HG03039 (cell line): Measurements from ENCODE around the gene SPRR3.
"Not testable (repeated sequence)": the region's sequence is repeated elsewhere in the genome, so short reads cannot be mapped to it uniquely, and the experiment has no call there.

Experiments
- ATAC-seq: cut with Tn5 transposase; IDR thresholded peaks from one replicate; pipeline ENCODE4 v1.9.1; 2021; ENCODE audit warnings: mild to moderate bottlenecking, moderate library complexity; ENCODE audit not compliant: unreplicated experiment

SPRR3 gene

DNA sequence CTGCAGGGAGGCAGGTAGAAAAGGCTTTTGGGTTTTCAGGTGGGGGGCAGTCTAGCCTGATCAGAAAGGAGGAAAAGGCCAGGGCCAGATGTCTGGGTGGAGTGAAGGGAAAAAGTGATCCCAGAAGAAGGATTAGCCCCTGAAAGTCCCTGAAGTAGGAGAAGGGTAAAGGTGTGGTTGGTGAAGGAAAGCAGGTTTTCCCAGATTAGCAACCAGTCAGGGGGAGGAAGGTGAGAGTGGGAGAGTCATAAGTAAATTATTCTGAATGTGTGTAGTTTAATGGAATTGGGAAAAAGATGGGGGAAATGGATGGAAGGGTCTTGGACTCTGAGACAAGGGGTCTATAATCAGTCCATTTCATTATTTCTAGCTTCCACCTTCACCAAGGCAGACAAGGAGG, 18.3 kb upstream of the SPRR3 start:
- ATAC-seq: no peak

DNA sequence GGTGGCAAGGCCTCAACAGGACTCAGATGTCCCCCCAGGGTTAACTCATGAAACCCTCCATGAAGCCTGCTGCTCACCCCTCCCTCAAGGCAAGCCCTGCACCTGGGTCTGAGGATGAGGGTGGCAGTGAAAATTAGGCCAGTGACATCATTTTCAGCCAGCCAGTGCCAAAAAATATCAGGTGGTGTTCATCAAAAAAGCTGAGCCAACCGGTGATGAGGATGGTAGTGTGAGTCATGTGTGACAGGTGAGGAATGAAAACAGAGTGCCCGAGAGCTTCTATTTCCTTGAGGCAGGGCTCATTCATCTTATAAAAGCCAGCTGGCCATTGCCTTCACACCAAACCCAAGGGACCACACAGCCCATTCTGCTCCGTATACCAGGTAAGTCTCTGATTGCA, 17.8 kb upstream of the SPRR3 start, which contains the start of gene SPRR1A:
SPRR1A (plus strand) TSS at position 339 of the 400 bp plus-strand sequence. CDS start 1,150 bp downstream, outside the sequence.
- ATAC-seq: no peak

DNA sequence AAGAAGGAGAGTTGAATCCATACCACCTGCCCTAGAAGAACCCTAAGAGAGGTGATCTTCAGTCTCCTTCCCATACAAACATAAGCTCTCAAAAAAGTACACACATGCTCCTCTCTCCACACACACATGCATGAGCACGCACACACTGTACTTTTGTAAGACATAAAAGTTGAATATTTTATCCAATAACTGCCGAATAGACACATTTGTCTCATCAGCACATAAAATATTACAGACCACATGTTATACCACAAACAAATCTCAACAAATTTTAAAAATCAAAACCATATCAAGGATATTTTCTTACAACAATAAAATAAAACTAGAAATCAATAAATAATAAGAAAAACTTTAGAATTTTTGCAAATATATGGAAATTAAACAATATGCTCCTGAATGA, 15.0 kb upstream of the SPRR3 start:
- no peak for ATAC-seq

DNA sequence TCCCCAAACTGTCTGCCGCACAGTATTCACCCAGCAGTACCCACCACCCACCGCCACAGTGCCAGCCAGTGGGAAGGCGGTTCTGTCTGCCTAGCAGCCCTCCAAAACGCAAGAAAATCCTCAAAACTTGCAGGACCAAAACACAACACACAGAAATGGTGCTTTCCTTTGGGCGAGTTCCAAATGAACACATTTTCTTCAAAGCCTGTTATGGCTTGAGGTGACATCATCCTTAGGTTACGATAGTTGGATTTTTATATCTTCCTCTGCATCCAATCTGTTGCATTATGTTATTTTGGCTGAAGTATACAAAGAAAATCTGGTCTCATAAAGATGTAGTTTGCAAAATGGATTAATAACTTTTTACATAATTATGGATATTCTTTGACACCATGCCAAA, 8.4 kb upstream of the SPRR3 start:
- no peak for ATAC-seq

DNA sequence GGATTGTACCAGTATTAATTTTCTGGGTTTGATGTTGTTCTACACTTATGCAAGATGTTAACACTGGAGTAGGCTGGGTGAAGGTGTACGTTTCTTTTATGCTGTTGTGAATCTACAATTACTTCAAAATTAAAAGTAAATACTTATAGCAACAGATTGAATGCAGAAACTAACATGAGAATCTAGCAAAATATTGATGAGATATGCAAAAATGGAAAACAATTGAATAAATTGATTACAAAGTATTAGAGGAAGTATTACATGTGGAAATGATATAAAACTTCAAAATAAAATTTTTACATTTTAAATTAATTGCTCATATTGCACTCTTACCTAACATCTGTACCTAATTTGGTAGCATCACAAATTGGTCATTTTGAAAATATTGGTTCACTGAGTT, 5.7 kb upstream of the SPRR3 start:
- no peak for ATAC-seq

DNA sequence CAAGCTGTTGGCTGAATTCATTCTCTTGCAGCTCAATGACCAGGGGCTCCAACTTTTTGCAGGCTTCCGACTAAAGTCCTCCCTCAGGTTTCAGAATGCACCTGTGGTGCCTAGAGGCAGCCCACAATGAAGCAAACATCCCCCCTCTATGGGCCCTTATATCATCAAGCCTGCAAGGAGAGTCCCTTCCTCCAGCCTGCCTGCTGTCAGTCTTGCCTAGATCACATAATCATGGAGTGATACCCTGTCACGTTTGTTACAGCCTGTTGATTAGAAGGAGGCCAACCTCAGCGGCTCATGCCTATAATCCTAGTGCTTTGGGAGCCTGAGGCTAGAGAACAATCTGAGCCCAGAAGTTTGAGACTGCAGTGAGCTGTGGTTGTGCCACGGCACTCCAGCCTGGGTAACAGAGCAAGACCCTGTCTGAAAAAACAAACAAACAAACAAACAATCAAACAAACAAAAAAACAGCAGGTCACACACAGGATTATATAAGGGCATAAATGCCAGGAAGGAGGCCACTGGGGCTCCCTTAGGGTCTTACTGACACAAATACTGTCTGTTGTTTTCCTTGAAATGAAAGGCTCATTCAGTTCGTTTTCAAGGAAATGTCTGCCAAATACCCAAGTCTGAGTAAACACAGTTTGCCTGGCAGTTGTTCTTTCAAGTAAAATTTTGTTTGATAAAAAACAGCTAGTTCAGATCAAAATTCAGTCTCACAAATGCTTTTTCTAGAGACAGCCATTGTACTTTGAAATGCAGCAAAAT, 4.7 kb upstream of the SPRR3 start:
- ATAC-seq: no peak

DNA sequence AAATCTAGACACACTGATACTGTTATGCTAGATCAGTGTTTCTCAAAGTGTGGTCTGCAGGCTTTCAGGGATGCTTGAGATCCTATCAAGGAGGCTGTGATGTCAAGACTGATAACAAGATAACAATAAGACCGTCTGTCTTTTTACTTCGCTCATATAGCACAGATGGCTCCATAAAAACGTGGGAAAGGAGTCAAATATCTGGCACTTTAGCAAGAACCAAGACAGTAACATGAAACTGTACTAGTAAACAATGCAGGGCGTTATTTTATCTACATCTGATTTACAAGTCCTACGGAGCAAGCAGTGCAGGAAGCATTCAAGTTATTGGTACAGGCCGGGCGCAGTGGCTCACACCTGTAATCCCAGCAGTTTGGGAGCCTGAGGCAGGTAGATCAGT, 3.6 kb upstream of the SPRR3 start:
- no peak for ATAC-seq

DNA sequence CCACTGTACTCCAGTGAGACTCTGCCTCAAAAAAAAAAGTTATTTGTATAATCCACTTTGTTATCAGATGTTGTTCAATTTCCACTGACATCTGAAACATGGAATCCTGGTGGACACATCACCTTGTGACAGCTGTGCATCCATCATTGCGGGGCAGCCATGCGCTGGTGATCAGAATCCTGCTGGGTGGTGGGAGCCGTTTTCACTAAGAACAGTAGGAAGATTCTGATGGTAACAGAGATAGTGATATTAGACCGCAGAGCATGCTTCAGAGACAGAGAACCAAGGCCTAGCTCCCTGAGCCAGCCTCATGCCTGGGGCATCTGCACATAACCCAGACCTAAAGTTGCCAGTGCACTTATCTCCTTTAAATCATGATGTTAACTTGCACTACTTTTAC, 3.1 kb upstream of the SPRR3 start:
- ATAC-seq: no peak

DNA sequence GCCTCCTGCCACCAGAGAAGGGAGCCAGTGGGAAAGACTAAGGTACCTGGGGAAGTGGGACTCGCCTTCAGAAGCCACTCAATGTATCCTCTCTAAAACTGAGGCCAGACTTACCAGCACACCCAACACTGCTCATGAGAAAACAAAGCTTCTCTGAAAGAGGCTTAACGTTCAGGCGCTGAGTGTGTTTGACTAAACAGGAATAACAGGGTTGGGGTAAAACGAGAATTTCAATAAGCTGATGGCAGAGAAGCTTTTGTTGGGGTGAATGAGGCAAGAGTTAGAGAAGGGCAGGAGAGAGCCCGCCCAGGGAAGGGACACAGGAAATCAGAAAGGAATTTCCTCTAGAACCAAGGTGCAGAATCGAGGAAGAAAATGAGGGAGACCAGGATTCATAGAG, 1.7 kb upstream of the SPRR3 start:
- no peak for ATAC-seq

DNA sequence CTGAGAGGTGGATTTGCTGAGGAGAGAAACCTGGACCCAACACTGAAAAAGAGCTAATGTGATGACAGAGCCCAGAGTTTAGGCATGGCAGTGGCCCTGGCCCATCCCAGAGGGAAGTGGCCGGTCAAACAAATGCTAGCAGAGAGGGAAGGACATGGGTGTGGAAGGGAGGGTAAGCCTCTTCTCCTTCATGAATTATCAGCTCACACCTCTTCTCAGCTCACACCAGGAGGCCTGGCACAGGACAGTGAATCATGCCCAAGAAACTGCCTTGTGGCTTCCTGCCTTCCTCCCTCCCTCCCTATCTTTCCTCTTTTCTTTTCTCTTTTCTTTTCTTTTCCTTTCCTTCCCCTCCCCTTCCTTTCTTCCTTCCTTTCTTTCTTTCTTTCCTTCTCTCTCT, 1.3 kb upstream of the SPRR3 start:
- ATAC-seq: no peak

DNA sequence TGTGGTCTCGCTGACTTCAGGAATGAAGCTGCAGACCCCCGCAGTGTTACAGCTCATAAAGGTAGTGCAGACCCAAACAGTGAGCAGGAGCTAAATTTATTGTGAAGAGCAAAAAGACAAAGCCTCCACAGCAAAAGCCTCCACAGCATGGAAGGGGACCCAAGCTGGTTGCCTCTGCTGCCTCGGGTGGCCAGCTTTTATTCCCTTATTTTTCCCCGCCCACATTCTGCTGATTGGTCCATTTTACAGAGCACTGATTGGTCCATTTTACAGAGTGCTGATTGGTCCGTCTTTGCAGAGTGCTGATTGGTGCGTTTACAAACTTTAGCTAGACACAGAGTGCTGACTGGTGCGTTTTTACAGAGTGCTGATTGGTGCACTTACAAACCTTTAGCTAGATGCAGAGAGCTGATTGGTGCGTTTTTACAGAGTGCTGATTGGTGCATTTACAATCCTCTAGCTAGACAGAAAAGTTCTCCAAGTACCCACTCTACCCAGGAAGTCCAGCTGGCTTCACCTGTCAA, 9.7 kb downstream of the SPRR3 start:
- ATAC-seq: not testable (repeated sequence)

DNA sequence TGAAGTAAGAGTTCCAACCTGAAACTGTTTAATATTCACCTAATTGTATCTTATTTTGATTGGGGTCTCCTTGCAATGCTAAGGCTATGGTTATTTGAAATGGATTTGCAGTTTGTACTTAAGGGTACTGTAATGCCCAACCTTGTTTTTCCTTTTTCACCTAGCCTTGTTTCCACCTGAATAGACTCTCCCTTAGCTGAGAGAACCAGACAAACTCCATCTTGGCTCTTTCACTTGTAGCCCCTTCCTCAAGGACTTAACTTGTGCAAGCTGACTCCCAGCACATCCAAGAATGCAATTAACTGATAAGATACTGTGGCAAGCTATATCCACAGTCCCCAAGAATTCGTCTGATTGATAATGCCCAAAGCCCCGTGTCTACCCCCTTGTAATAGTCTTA, 20.3 kb downstream of the SPRR3 start:
- not testable (repeated sequence) for ATAC-seq

DNA sequence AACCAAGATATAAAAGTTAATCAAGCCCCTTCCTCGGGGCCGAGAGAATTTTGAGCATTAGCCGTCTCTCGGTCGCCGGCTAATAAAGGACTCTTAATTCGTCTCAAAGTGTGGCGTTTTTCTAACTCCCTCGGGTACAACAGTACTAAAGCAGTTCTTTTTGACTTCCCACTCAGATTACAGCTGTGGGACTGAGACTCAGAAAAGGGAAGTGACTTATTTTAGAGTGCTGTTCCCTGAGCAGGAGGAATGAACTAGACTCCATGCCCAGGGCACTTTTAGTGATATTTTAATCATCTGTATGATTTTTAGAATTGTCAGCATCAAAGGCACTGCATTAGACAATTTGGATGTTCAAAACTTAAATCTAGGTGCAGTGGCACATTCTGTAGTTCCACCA, 20.8 kb downstream of the SPRR3 start:
- ATAC-seq: not testable (repeated sequence)

DNA sequence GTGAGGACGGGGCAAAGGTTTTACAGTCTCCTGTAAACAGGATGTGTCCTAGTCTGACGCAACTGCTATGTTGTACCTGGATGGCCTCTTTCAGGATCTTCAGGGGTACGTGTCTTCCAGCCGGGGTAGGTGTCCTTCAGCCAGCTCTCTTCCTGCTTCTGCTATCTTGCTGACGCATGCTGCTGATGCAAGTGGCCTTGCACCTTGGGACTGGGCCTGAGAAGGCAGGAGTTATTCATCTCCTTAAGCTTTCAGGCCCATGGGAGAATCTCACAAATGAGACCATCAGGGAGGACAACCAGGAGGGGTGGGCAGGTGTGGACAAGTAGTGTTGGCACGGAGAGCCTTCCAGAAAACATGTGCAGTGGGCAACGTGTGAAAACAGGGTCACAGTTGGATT, 21.6 kb downstream of the SPRR3 start:
- ATAC-seq: no peak

DNA sequence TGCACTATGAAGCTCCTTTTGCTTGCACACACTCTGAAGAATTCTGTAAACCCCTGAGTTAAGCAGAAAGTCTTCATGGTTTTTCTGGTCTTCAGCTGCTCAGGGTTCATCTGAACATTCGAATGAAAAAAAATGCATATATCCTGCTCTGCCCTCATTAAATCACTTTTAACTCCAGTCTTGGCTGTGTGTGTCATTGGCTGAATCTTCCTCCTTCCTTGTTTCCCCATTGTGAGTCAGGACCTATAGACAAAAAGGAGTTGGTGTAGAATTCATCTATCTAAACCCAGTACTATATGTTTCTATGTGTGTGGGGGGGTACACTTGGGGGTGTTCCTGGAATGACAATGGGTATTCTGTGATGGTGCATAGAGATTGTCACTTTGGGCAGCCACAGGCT, 22.9 kb downstream of the SPRR3 start:
- ATAC-seq: no peak

DNA sequence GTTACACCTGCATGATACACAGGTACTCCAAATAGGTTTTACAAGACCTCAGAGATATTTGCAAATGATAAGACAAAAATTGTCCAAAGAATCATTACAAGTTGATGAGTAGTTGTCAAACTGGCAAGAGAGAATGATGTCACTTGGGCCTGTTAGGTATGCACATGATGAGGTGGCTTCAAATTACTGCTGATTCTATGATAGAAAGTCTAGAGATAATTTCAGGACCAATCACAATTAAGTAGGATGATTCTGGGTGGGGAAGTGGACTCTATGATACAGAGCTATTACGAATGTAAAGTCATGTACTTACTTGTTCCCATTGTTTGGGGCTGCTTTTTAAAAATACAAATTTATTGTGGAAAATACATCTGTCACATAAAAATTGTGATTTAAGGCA, 24.2 kb downstream of the SPRR3 start:
- no peak for ATAC-seq

DNA sequence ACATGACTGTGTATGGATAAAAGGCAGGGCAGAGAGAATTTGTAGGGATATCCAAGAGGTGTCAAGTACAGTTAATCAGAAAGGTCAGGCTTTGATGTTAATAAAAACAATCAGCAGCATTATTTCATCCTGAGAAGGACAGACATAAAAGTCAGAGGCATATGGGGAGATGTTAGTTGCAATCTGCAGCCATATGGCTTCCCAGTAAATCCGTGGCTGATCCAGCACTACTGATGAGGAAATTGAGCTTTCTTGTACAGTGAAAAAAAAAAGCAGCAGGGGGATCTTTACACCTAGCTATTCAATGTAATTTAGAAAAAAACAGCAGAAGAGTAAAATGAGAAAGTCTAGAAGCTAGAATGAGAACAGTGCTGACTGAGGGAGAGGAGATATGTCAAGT, 27.2 kb downstream of the SPRR3 start:
- no peak for ATAC-seq

DNA sequence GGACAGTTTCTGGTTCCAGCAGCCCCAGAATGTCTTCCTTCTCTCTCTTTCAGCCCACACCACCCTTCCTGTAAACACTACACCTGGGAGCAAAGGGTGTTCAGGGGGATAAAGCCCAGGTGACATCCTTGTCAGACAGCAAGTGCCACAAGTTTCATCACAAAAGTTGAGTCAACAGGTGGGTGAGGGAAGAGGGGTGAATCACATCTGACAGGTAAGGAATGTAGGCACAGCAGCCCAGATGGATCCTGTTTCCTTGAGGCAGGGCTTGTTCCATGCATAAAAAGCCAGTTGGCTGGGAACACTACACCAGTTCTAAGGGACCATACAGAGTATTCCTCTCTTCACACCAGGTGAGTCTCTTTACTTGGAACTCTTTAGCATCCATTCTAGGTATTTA, 29.3 kb downstream of the SPRR3 start, which contains the start of gene SPRR1B:
SPRR1B (plus strand) TSS at position 309 of the 400 bp plus-strand sequence. CDS start 1,143 bp downstream, outside the sequence.
- no peak for ATAC-seq

DNA sequence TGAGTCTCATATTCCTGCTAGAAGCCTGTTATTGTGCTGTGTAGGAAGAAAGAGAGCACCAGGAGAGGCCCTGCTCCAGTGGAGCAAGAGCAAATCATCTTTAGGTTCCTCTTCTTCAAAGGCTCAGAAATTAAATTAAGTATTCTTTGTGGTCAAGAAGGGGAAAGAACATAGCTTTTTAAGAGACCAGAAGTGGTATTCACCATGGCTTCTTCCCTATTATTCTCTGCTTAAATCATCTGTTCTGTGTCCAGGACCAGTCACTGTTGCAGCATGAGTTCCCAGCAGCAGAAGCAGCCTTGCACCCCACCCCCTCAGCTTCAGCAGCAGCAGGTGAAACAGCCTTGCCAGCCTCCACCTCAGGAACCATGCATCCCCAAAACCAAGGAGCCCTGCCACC, 30.5 kb downstream of the SPRR3 start:
- ATAC-seq: no peak

DNA sequence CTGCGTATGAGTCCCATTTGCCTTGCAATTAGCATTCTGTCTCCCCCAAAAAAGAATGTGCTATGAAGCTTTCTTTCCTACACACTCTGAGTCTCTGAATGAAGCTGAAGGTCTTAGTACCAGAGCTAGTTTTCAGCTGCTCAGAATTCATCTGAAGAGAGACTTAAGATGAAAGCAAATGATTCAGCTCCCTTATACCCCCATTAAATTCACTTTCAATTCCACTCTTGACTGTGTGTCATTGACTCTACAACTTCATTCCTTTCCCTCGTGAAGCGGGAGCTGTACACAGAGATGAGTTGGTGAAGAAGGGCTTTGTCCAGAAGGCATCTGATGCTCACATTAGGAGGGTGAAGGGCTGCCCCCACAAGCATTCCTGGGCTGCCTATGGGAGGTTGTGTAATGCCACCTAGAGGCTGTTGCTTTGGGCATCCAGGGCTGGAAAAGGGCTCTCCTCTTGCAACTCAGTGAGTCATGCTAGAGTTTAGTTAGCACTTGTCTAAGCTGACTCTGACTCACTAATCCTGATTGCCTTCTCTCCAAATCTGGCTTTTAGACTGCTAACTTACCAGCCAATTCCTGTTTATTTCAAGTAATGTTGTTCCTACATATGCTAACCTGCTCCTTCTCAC, 31.2 kb downstream of the SPRR3 start:
- ATAC-seq: no peak

DNA sequence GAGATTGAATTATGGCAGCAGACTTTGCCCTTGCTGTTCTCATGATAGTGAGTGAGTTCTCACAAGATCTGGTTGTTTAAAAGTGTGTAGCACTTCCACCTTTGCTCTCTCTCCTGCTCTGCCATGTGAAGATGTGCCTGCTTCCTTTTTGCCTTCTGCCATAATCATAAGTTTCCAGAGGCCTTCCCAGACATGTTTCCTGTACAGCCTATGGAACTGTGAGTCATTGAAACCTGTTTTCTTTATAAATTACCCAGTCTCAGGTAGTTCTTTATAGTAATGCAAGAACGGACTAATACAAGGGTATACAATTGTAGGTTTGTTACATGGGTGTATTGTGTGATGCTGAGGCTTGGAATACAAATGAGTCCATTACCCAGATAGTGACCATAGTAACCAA, 33.7 kb downstream of the SPRR3 start:
- no peak for ATAC-seq

DNA sequence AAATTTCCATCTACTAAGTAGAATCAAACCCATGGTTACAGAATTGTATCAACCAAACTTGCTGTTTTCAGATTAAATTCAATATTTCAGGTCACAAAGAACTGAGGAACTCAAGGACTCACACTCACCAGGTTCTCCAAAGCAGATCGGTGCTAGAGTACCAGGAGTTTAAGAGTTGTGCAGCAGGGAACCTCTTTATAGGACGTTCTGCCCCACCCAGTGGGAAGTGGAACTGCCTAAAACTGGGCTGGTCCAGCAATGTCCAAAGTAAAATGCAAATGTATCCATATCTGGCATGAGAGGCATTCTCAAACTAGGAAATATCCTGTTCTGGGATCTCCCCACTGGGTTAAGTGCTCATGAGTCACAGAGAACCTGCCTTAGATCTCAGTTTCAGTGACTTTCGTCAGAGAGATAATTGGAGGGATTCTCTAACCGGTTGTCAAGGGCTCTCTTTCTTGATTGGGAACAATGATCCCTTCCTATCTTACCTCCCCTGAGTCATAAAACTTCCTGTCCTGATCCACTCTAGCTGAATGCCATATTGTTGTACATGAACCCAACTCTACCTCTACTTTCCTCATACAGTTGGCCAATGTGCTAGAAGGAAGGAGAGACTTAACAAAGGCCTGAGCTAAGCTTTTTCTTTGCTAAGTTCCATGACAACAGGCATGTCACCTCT, 39.5 kb downstream of the SPRR3 start, which contains the start of gene SPRR2D:
SPRR2D (minus strand) TSS at position 171 of the 682 bp plus-strand sequence. CDS start 774 bp downstream, outside the sequence.
- ATAC-seq: no peak
